SW480 (cell line): ENCODE measurements around the gene SLC13A4.
"Not testable (repeated sequence)": the region's sequence is repeated elsewhere in the genome, so short reads cannot be mapped to it uniquely, and the experiment has no call there.

ENCODE experiments used
- DNase-seq: peaks from one replicate; pipeline ENCODE4 v3.0.0-alpha.2; 2016; ENCODE audit warnings: low spot score

The SLC13A4 gene

GRCh38 chr7:135697276-135698049 is 30.5 kb downstream of the SLC13A4 start:
- DNase-seq, result no peak

- DNase-seq, result no peak
Observed at GRCh38 chr7:135693558-135693957, 34.4 kb downstream of the SLC13A4 start.

GRCh38 chr7:135692606-135693005 is 35.4 kb downstream of the SLC13A4 start:
- not testable (repeated sequence) for DNase-seq

GRCh38 chr7:135692055-135692454 is 35.9 kb downstream of the SLC13A4 start:
- DNase-seq, result no peak

- no peak for DNase-seq
Observed at GRCh38 chr7:135690566-135690965, 37.4 kb downstream of the SLC13A4 start.

GRCh38 chr7:135687466-135687865 is 40.5 kb downstream of the SLC13A4 start:
- DNase-seq, result no peak

GRCh38 chr7:135685306-135686084 is 42.5 kb downstream of the SLC13A4 start:
- no peak for DNase-seq

- no peak for DNase-seq
Observed at GRCh38 chr7:135684699-135685098, 43.3 kb downstream of the SLC13A4 start.

- no peak for DNase-seq
Observed at GRCh38 chr7:135684136-135684535, 43.9 kb downstream of the SLC13A4 start.

- DNase-seq, result no peak
Observed at GRCh38 chr7:135683609-135684008, 44.4 kb downstream of the SLC13A4 start.

GRCh38 chr7:135682191-135682590 is 45.8 kb downstream of the SLC13A4 start:
- DNase-seq, result no peak

- no peak for DNase-seq
Observed at GRCh38 chr7:135681762-135682161, 46.2 kb downstream of the SLC13A4 start.

- DNase-seq, result no peak
Observed at GRCh38 chr7:135678612-135679575, 49.1 kb downstream of the SLC13A4 start.

- DNase-seq, result no peak
Observed at GRCh38 chr7:135673360-135673706, 54.7 kb downstream of the SLC13A4 start.

- peak; percentile 44 for DNase-seq
Observed at GRCh38 chr7:135672560-135673359, 55.2 kb downstream of the SLC13A4 start.

- no peak for DNase-seq
Observed at GRCh38 chr7:135670179-135670578, 57.8 kb downstream of the SLC13A4 start.

- DNase-seq, result no peak
Observed at GRCh38 chr7:135669774-135670173, 58.2 kb downstream of the SLC13A4 start.

GRCh38 chr7:135668852-135669395 is 59.1 kb downstream of the SLC13A4 start:
- not testable (repeated sequence) for DNase-seq

GRCh38 chr7:135667626-135668025 is 60.4 kb downstream of the SLC13A4 start:
- not testable (repeated sequence) for DNase-seq

- DNase-seq, result no peak
Observed at GRCh38 chr7:135666846-135667245, 61.1 kb downstream of the SLC13A4 start.

GRCh38 chr7:135666156-135666555 is 61.8 kb downstream of the SLC13A4 start:
- DNase-seq, result no peak
